NCI-H1105 (cell line): Measurements from ENCODE around the gene MYLK.

ENCODE experiments used
- DNase-seq: peaks from one replicate; lab custom pipeline; 2025; lab: John Stamatoyannopoulos, UW

MYLK gene

GRCh38 chr3:123818921-123819429 lies 65.2 kb downstream of the MYLK start:
- no peak for DNase-seq

DNA sequence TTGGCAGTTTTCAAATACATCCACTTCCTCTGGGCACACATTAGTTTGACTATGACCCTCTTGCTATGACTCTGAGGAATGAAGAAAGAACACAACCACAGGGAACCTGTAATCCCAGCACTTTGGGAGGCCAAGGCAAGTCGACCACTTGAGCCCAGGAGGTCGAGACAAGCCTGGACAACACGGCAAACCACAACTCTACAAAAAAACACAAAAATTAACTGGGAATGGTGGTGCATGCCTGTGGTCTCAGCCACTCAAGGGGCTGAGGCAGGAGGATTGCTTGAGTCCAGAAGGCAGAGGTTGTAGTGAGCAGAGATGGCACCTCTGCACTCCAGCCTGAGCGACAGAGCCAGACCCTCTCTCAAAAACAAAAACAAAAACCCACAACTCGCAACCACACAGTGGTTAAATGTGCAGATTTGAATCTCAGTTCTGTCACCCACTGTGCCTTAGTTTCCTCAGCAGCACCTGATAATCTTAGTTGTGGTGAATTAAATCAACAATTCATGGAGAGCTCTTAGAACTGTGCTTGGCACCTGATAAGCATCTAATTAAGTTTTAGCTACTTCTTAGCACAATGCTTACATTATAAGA lies 65.7 kb downstream of the MYLK start:
- DNase-seq: no peak

DNA sequence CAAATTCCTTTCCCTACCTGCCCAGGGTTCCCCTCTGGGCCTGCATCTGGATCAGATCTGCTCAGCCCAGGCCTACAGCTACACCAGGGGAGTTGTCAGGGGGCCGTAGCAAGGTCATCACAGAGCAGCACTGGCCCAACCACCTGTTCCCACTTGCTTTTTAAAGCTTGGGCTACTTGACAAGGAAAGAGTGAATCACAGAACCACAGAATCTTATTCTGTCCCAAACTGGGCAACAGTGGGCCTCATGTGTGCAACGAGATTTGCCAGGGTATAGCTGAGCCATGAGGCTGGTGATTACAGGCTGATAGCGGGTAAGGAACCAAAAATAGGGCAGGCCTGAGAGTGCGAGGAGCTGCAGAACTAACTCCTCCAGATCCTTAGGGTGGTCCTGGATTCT lies 66.7 kb downstream of the MYLK start:
- no peak for DNase-seq

- no peak for DNase-seq
Measured at GRCh38 chr3:123816673-123817207, 67.4 kb downstream of the MYLK start.

DNA sequence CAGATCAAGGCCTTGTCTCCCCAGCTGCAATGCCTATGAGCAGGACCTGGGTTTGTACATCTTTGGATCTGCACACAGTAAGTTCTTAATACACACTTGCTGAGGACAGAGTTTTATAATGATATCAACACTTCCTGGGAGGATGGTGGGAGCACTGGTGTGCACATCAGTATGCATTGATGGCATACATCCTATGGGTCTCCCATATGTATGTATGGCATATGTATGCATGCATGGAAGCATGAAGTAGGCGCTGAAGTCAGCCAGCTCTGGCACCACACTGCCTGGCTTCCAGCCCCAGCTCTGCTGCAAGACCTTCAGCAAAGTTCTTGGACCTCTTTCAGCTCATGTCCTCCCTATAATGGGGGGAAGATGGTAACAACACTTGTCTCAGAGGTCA lies 68.2 kb downstream of the MYLK start:
- no peak for DNase-seq

DNA sequence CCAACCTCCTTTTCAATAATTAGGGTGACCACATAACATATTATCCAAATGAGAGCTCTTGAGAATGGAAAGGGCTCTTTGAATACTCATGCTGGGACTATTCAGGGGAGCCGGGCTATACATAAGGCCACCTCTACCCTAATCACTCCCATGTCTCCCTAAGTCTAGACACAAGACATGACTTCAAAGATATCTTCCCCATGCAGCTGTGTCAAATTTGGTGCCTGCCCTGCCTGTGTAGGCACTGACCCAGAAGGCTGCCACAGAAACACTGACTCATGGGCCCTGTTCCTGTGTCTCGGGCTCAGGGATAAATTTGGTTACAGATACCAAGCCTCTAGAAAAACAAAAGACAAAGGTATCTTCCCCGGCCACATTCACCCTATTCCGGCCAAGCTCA lies 70.3 kb downstream of the MYLK start:
- no peak for DNase-seq

DNA sequence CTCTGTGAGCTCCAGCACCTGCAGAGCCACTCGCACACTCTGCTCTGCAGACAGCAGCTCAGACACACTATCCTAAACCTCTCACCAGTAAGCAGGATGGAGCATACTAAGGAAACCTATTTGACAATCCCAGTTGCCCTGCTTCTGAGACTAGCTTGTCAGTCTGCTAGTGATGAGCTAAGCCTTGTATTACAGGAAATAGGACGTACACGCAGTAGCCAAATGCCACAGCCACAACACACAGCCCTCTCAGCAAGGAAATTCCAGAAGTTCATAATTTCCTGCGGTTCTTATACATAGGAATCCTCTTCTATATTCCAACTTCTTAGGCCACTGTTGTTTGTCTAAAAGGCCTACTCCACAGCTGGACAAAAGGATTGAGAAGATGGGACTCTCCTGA lies 74.5 kb downstream of the MYLK start:
- no peak for DNase-seq

DNA sequence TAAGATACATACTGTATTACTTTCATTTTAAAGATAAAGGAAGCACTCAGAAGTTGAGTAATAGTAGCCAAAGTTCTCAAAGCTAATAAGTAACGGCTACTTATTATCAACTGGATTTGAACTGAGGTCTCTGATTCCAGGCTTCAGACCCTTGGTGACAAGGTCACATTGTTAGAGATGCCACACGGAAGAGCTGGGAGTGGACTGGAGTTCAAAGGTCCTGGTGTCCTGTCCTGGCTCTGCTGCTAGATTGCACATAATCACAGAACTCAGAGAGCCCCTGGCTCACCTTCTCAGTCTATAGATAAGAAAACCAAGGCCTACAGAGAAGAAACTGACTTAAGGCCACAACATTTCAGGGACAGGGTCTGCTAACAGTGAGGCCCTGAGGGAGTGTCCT lies 75.3 kb downstream of the MYLK start:
- no peak for DNase-seq

GRCh38 chr3:123807820-123808219 lies 76.3 kb downstream of the MYLK start:
- peak; percentile 71 for DNase-seq

DNA sequence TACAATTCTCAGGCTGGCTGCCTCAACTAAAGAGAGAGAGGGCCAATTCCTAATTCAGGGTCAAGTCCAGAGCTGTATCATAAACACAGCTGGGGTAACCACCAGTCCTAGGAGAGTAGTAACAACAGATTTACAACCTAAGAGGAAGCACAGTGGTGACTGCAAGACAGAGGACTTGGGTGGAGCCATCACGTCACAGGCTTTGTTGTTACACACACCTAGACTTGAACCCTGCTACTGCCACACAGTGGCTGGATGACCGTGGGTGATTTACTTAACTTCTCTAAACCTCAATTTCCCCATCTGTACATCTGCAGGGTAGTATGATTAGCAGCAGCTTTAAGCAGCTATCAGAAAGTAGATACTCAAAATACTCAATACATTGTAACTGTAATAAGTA lies 78.6 kb downstream of the MYLK start:
- DNase-seq: no peak

DNA sequence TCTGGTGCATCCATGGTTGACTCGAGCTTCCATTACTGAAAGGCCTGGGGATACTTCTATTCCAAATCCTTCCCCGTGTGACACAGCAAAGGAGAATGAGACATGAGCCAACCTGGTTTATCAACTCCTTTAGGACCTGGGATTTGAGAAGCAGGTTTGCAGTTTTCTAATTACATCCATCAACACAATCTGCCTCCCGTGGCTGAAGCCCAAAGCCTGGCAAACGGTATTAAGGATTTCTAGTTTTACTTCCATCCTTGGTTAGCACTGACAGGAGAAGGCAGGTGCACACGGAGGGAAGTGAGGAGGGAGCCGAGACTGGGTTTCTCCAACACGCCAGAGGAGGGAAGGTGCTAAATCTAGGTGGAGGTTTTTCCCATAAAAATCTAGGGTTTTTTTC lies 79.0 kb downstream of the MYLK start:
- no peak for DNase-seq

DNA sequence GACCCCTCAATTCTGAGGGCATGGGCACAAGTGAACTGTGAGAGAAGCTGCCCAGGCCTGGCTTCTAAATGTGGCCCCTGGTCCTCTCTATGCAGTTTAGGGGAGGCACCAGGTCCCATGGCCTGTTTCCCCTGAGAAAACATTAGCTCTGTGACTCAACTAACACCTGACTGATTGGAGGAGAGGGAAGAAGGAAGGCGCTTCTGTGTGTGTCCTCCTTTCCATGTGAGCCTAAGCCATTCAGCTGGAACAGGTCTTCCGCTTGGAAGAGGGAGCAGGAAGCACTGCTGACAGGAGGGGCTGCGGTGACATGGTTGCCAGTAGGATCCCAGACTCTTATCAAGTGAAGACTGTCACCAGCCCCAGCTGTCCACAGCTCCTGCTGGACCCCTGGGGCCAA lies 79.5 kb downstream of the MYLK start:
- no peak for DNase-seq

GRCh38 chr3:123803521-123803920 lies 80.6 kb downstream of the MYLK start:
- DNase-seq: no peak

DNA sequence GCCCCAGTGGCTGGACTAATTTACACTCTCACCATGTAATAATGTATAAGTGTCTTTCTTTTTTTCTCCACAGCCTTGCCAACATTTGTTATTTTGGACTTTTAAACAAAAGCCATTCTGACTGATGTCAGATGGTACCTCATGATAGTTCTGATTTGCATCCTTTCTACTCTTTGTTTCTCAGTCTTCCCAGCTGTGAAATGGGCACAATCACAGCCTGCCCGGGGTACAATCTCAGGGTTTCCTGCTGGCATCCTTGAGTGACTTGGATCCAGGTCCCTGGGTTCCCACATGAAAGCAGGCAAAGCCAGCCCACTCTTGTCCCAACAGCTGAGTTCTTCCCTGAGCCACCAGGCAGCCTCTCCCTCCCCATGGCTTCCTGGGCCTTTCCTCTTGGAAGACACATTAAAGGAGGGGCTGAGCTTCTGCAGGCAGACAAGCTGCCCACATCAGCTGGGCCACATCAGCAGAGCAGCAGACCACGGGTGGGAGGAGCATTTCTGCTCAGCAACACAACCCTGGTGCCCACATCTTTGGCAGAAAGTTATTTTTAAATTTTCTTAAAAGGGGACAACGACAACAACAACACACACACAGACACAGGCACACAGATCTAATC lies 82.0 kb downstream of the MYLK start:
- DNase-seq: no peak

- DNase-seq: no peak
Measured at GRCh38 chr3:123801474-123801873, 82.7 kb downstream of the MYLK start.

- DNase-seq: no peak
Measured at GRCh38 chr3:123800362-123800682, 83.8 kb downstream of the MYLK start.

GRCh38 chr3:123799544-123800361 lies 84.4 kb downstream of the MYLK start:
- DNase-seq: no peak

GRCh38 chr3:123798550-123798949 lies 85.6 kb downstream of the MYLK start:
- no peak for DNase-seq

DNA sequence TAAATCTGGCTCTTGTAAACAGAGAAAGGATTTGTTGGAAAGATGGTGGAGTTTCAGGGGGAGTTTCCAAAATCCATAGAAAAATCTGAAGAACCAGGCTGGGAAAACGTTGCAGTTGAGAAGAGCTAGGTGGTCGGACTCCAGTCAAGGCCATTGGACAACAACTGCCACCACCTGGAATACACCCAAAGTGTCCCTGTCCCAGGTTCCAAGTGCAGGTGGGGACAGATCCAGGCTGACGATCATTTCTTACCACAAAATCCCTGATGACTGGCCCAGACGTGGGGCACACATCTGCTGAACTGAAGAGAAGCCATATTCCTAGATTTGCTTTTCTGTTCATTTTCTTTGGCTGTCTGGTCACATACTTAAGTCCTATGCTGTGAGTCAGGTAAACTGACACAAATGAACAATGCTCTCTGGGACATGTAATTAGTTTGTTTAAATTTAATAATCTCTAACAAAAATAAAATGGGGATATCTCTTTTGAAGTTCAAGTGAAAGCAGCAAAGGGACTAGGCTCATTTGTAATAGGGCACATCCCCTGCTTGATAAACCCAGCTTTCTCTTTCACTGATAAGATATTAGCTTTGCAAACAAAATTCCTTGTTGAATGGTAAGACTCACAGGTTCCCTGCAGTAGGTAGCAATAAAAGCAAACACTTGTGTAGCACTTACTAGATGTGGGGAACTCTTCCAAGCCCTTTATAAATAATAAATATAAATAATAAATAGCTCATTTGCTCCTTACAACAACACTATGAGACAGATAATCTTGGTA lies 88.5 kb downstream of the MYLK start:
- no peak for DNase-seq

DNA sequence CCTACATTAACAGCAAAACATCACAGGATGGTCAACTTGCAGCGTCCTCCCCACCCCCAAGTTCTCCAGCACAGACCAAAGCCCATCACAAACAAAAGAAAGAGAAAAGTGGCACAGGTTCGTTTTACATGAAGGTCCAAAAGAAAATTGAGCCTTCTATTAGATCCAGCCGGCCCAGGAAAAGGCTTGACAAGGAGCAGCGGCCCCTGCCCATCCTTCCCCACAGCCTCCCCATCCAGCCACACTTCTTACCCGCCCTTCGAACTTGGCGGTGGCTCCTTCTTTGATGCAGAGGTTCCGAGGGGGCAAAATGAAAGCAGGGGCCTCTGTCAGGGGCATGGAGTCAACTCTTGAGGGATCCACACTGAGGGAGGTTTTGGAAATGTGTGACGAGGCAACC lies 90.7 kb downstream of the MYLK start:
- no peak for DNase-seq

GRCh38 chr3:123792473-123793201 lies 91.5 kb downstream of the MYLK start:
- no peak for DNase-seq

GRCh38 chr3:123791898-123792297 lies 92.2 kb downstream of the MYLK start:
- no peak for DNase-seq
